ENCODE data around the gene FRMD4A.

DNA sequence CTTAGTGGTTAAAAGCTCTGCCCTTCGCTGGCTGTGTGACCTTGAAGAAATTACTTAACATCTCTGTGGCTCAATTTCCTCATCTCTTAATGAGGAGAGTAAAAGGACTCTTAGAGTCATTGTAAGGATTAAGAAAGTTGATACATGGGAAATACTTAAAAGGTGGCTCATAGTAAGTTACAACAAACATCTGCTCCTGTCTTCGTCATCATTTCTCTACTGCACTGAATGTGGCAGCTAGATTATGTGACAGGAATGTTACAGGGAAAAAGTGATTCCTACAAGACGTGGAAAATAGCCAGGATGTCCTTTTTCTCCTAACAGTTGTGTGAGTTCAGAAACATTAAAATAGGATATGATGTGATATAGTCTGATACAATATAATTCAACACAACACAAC is 184.7 kb downstream of the FRMD4A start:
- TF ChIP-seq, protein P1, sequence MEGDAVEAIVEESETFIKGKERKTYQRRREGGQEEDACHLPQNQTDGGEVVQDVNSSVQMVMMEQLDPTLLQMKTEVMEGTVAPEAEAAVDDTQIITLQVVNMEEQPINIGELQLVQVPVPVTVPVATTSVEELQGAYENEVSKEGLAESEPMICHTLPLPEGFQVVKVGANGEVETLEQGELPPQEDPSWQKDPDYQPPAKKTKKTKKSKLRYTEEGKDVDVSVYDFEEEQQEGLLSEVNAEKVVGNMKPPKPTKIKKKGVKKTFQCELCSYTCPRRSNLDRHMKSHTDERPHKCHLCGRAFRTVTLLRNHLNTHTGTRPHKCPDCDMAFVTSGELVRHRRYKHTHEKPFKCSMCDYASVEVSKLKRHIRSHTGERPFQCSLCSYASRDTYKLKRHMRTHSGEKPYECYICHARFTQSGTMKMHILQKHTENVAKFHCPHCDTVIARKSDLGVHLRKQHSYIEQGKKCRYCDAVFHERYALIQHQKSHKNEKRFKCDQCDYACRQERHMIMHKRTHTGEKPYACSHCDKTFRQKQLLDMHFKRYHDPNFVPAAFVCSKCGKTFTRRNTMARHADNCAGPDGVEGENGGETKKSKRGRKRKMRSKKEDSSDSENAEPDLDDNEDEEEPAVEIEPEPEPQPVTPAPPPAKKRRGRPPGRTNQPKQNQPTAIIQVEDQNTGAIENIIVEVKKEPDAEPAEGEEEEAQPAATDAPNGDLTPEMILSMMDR (conservative IDR thresholded peaks at IDR 0.05; ENCODE audit: low read depth, low read length): no peak
- no peak for TF ChIP-seq POLR2A (IDR thresholded peaks at IDR 0.05; ENCODE audit: low read depth, low read length)
- TF ChIP-seq MXI1 (IDR thresholded peaks at IDR 0.05; ENCODE audit: borderline replicate concordance, low read depth, low read length): no peak
- TF ChIP-seq RCOR1 (IDR thresholded peaks at IDR 0.05; ENCODE audit: insufficient replicate concordance, low read length): no peak
- TF ChIP-seq MAZ (IDR thresholded peaks at IDR 0.05; ENCODE audit: borderline replicate concordance, low read depth, low read length): no peak
- TF ChIP-seq, protein P2, sequence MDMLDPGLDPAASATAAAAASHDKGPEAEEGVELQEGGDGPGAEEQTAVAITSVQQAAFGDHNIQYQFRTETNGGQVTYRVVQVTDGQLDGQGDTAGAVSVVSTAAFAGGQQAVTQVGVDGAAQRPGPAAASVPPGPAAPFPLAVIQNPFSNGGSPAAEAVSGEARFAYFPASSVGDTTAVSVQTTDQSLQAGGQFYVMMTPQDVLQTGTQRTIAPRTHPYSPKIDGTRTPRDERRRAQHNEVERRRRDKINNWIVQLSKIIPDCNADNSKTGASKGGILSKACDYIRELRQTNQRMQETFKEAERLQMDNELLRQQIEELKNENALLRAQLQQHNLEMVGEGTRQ (IDR thresholded peaks at IDR 0.05; ENCODE audit: low read depth, low read length): no peak
- TF ChIP-seq MAFK (IDR thresholded peaks at IDR 0.05; ENCODE audit: low read depth, low read length): peak; percentile 39; the same call in 1 of the 2 replicates
- TF ChIP-seq SMC3 (IDR thresholded peaks at IDR 0.05; ENCODE audit: low read depth, low read length): no peak
- TF ChIP-seq CEBPB (IDR thresholded peaks at IDR 0.05; ENCODE audit: low read depth, low read length): peak; percentile 80
- TF ChIP-seq FOS (IDR thresholded peaks at IDR 0.05; ENCODE audit: low read depth, low read length): peak; percentile 69
- no peak for TF ChIP-seq CHD1 (IDR thresholded peaks at IDR 0.05; ENCODE audit: low read depth, low read length)

All from IMR-90 (cell line).